Body of pancreas (tissue), 4 donors: ENCODE measurements around the gene FAM13B.

Source experiments
- CTCF ChIP-seq, 7 experiments: fragments of 450-650 bp in 4 of 7; fragments of 200-600 bp in 3 of 7; sonication (generic) in 3 of 7; IDR thresholded peaks; one replicate each; pipeline ENCODE4 v1.5.1; 2016 to 2019; ENCODE audit warnings: antibody characterized with exemption in 7 of 7
- POLR2A ChIP-seq, 3 donors: fragments of 450-650 bp; IDR thresholded peaks; one replicate each; pipeline ENCODE4 v1.6.1; 2016; ENCODE audit warnings: antibody characterized with exemption in 3 of 3, mild to moderate bottlenecking in 2 of 3

GRCh38 chr5:138029501-138029900 lies 3.4 kb downstream of the FAM13B start:
- TF ChIP-seq CTCF (IDR thresholded peaks at IDR 0.05) (no peak), POLR2A (IDR thresholded peaks at IDR 0.05) (no peak)
